ENCODE data around the gene SIM1.
"Not testable (repeated sequence)": the region's sequence is repeated elsewhere in the genome, so short reads cannot be mapped to it uniquely, and the experiment has no call there.

Gene SIM1

GRCh38 chr6:100426241-100426640 lies 38.5 kb downstream of the SIM1 start:
- DNase-seq (ENCODE audit: low read depth), result no peak

GRCh38 chr6:100420711-100421110 lies 44.0 kb downstream of the SIM1 start:
- no peak for DNase-seq (ENCODE audit: low read depth)

DNA sequence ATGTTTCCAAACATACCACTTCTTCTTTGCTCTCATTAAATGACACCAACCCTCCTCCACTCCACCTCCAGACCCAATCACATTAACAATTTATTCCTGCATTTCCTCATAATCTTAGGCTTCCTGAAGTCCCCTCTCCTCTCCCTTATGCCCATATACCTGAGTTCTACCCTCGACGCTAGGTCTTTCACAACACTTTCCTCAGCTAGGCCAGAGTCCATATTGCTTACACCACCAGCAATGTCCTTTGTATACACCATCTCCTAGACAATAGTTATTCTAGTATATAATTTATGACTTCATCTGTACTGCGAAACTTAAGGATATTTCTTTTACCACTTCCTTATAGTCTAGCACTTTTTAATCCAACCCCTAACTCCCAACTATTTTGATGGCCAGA lies 47.7 kb downstream of the SIM1 start:
- no peak for DNase-seq (ENCODE audit: low read depth)

GRCh38 chr6:100415768-100416167 lies 49.0 kb downstream of the SIM1 start:
- DNase-seq (ENCODE audit: low read depth), result no peak

- no peak for DNase-seq (ENCODE audit: low read depth)
Measured at GRCh38 chr6:100412872-100413271, 51.8 kb downstream of the SIM1 start.

DNA sequence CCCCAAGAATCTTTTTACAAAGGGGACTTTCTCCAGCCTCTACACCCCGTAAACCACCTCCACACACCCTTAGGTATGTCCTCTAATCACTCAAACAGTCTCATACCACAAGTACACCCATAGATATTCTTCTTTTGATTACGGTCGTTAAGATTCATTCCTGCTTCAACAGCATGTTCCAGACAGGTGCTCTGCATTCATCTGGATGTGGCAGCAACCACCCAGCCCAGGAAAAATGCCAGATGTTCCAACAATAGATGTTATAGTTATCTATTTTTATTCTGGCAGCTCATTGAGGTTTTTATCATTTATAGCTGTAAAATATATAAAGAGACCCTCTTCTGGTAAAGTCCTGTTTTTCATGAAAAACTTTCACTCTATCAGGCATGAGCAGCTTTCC lies 60.7 kb downstream of the SIM1 start:
- DNase-seq (ENCODE audit: low read depth), result no peak

GRCh38 chr6:100393493-100393892 lies 71.2 kb downstream of the SIM1 start:
- no peak for DNase-seq (ENCODE audit: low read depth)

- DNase-seq (ENCODE audit: low read depth), result no peak
Measured at GRCh38 chr6:100392423-100392822, 72.3 kb downstream of the SIM1 start.

DNA sequence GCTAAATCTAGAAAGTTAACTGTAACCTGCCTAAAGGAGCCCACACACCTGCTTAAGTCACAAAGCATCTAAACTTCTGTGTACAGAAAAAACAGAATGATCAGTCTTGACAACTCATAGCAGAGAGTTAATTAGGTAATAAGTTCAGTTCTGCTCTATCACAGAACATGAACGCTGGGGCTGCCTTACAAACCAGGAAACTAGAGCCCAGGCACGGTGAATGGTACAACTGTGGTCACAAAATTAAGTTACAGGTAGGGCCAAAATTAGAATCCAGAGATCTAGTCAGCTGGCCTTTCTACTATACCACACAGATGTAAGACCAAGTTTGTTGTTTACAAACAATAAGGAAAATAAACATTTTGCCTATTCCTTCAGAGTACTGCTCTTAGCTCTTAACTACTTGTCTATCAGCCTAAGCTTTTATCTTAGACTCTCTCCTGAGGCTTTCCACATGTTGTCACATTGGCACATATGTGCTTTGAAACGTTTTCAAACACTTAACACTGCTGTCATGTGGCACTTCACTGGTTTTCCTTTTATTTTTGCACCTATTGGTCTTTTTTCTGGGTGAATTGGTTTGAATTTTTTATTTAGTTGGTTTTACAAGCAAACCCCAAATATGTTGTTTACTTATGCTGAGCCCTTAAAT lies 75.7 kb downstream of the SIM1 start:
- DNase-seq (ENCODE audit: low read depth), result no peak

- no peak for DNase-seq (ENCODE audit: low read depth)
Measured at GRCh38 chr6:100382767-100383195, 81.9 kb downstream of the SIM1 start.

DNA sequence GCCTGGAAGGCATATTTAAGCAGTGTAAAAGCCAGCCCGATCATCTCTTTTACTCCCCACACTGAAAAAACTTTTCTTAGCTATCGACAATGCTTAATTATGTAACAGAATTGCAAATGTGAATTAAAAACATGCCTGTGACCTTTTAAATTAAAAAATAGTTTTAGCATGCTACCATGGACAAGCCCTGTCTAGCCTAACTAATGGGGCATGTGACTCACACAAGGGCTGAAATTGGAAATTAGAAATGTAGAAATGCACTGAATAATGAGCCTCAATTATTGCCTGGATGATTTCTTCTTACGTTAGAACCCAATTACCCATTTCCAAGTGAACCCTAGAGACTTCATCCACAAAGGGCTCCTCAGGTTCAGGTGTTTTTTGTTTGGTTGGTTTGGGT lies 82.7 kb downstream of the SIM1 start:
- no peak for DNase-seq (ENCODE audit: low read depth)

- no peak for DNase-seq (ENCODE audit: low read depth)
Measured at GRCh38 chr6:100381111-100381510, 83.6 kb downstream of the SIM1 start.

GRCh38 chr6:100379386-100379785 lies 85.3 kb downstream of the SIM1 start:
- no peak for DNase-seq (ENCODE audit: low read depth)

DNA sequence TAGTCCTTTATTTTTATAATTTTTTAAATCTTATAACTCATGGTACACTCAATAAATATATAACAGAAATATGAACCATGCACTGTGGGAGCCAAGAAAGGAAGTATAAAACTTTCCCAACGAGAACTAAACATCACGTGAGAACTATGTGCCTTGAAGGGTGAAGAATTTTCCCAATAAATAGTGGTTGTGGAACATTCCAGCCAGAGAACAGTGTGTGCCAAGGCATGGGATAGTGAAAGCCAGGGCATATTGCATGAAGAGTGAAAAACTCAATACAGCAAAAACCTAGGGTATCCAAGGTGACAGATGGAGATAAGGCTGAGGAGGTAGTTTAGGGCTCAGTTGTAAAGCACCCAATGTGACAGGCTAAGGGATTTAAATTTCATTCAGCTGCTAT lies 86.1 kb downstream of the SIM1 start:
- DNase-seq (ENCODE audit: low read depth), result no peak

DNA sequence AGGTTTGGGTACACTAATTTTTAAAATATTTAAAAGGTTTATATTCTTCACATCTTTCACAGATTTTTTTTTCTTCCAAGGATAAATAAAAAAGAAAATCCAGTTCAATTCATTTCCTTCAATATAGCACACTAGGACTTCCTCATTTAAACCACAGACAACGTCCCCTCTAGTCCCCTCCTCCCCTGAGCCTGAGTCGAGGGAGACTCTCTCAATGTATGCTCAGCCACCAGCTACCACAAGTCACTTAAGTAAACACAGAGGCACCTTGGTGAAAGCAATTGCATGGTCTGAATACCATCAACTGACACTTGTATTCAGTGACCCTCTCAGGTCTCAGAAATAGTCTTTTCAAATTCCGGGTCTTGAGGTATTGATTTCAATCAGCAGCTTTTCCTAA lies 88.6 kb downstream of the SIM1 start:
- no peak for DNase-seq (ENCODE audit: low read depth)

GRCh38 chr6:100372326-100373091 lies 92.2 kb downstream of the SIM1 start:
- DNase-seq (ENCODE audit: low read depth), result no peak

DNA sequence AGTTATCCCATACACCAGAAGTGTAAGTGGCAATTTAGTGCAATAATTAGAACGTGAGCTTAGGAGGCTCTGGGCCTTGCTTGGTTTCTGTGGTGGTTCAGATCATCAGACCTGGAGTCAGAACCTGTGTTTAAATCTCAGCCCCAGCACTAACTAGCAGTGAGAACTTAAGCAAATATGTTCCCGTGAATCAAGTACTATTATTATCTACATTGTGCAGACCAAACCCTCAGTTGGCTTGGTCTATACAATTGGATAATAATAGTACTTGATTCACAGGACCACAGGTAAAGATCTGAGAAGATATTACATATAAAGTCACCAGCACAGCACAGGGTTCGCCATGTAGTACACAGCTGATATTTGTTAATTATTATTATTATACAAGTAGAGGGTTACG lies 93.1 kb downstream of the SIM1 start:
- no peak for DNase-seq (ENCODE audit: low read depth)

GRCh38 chr6:100370265-100370664 lies 94.5 kb downstream of the SIM1 start:
- DNase-seq (ENCODE audit: low read depth), result no peak

DNA sequence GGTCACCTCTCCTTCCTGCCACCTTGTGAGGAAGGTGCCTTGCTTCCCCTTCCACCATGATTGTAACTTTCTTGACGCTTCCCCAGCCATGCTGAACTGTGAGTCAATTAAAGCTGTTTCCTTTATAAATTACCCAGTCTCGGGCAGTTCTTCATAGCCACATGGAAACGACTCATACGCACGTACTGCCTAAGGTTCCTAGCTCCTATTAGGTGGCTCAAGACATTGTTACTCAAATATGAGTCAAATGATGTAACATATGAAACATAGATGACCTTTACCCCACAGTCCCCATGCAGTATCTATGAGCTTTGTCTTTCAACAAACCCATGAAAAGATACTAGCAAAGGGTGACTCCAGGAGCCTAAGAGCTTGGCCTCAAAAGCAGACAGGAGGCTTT lies 98.3 kb downstream of the SIM1 start:
- no peak for DNase-seq (ENCODE audit: low read depth)

GRCh38 chr6:100363651-100364050 lies 101.1 kb downstream of the SIM1 start:
- no peak for DNase-seq (ENCODE audit: low read depth)

DNA sequence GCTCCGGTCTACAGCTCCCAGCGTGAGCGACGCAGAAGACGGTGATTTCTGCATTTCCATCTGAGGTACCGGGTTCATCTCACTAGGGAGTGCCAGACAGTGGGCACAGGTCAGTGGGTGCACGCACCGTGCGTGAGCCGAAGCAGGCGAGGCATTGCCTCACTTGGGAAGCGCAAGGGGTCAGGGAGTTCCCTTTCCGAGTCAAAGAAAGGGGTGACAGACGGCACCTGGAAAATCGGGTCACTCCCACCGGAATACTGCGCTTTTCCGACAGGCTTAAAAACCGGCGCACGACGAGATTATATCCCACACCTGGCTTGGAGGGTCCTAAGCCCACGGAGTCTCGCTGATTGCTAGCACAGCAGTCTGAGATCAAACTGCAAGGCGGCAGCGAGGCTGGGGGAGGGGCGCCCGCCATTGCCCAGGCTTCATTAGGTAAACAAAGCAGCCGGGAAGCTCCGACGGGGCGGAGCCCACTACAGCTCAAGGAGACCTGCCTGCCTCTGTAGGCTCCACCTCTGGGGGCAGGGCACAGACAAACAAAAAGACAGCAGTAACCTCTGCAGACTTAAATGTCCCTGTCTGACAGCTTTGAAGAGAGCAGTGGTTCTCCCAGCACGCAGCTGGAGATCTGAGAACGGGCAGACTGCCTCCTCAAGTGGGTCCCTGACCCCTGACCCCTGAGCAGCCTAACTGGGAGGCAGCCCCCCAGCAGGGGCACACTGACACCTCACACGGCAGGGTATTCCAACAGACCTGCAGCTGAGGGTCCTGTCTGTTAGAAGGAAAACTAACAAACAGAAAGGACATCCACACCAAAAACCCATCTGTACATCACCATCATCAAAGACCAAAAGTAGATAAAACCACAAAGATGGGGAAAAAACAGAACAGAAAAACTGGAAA lies 109.7 kb downstream of the SIM1 start:
- not testable (repeated sequence) for DNase-seq (ENCODE audit: low read depth)

DNA sequence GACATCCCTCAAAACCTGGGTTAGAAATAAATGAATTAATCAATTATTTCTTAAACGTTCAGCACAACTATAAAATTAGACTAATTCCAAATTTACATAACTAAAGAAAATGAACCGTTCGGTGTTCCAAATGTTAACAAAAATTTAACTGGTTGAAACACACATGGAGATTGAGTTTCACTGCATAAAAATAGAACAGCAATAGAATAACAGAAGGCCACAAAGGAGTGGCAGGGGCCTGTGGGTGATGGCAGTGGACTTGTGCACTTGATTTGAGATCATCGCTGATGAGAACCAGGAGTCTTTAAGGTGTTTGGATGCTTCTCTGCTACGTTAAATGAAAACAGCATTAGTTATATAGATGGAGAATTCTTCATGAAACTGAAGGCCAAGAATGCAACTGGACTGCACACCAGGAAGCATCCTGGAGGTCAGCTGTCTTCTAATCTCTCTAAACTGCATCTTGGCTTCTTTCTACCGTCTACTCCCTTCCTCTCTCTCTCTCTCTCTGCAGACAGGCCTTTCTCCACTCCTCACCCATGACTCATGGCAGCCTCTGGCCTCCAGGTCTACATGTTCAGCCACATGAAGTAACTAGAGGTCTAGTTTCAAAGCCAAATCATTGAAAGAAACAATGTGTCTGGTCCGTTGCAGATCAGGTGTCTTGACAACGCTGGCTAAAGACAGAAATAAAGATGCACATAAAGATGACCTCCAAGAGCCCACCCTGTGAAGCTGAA lies 111.3 kb downstream of the SIM1 start:
- no peak for DNase-seq (ENCODE audit: low read depth)

Data from non-pigmented ciliary epithelial cell (primary cell).